GM21576 (cell line): ENCODE results near the gene FRMD5.
"Not testable (repeated sequence)": the region's sequence is repeated elsewhere in the genome, so short reads cannot be mapped to it uniquely, and the experiment has no call there.

Experiments
- ATAC-seq: cut with Tn5 transposase; IDR thresholded peaks from one replicate; pipeline ENCODE4 v1.9.1; 2021; ENCODE audit warnings: mild to moderate bottlenecking, moderate library complexity; ENCODE audit not compliant: unreplicated experiment

FRMD5 gene

GRCh38 chr15:44034933-44035624 lies 160.0 kb downstream of the FRMD5 start:
- no peak for ATAC-seq

- no peak for ATAC-seq
These were observed 160.7 kb downstream of the FRMD5 start for GRCh38 chr15:44034334-44034733.

- no peak for ATAC-seq
These were observed 161.2 kb downstream of the FRMD5 start for GRCh38 chr15:44033894-44034293.

- not testable (repeated sequence) for ATAC-seq
These were observed 162.3 kb downstream of the FRMD5 start for GRCh38 chr15:44032820-44033219.

GRCh38 chr15:44029940-44030568 lies 165.0 kb downstream of the FRMD5 start:
- ATAC-seq: no peak

GRCh38 chr15:44029003-44029402 lies 166.1 kb downstream of the FRMD5 start:
- no peak for ATAC-seq

GRCh38 chr15:44028349-44028748 lies 166.7 kb downstream of the FRMD5 start:
- no peak for ATAC-seq

GRCh38 chr15:44024155-44024554 lies 170.9 kb downstream of the FRMD5 start:
- ATAC-seq: no peak

- ATAC-seq: no peak
These were observed 171.9 kb downstream of the FRMD5 start for GRCh38 chr15:44023176-44023575.

GRCh38 chr15:44018151-44018550 lies 176.9 kb downstream of the FRMD5 start:
- no peak for ATAC-seq

GRCh38 chr15:44015545-44016305 lies 179.3 kb downstream of the FRMD5 start:
- ATAC-seq: no peak

- no peak for ATAC-seq
These were observed 183.7 kb downstream of the FRMD5 start for GRCh38 chr15:44011238-44011854.

- ATAC-seq: no peak
These were observed 185.0 kb downstream of the FRMD5 start for GRCh38 chr15:44010089-44010488.

- ATAC-seq: no peak
These were observed 186.0 kb downstream of the FRMD5 start for GRCh38 chr15:44009038-44009437.

GRCh38 chr15:44000248-44000647 lies 194.8 kb downstream of the FRMD5 start:
- ATAC-seq: not testable (repeated sequence)

- no peak for ATAC-seq
These were observed 196.5 kb downstream of the FRMD5 start for GRCh38 chr15:43998607-43999006.

- no peak for ATAC-seq
These were observed 203.9 kb downstream of the FRMD5 start for GRCh38 chr15:43991206-43991605.

GRCh38 chr15:43989938-43990337 lies 205.1 kb downstream of the FRMD5 start:
- ATAC-seq: no peak

GRCh38 chr15:43988900-43989299 lies 206.2 kb downstream of the FRMD5 start:
- ATAC-seq: no peak

- no peak for ATAC-seq
These were observed 207.1 kb downstream of the FRMD5 start for GRCh38 chr15:43987924-43988323.

- ATAC-seq: no peak
These were observed 208.9 kb downstream of the FRMD5 start for GRCh38 chr15:43985976-43986680.
